HepG2 (cell line): ENCODE data around the gene SYT8. TPM values are rescaled to one million over a fixed set of nuclear protein-coding genes. Genes with fewer than 3 reads are reported as not detected.

Experiments used
- BHLHE40 ChIP-seq: IDR thresholded peaks from 2 replicates; pipeline ENCODE4 v1.6.1; 2011; ENCODE audit warnings: low read length, improper control_type of control experiment
- CENPBD1 ChIP-seq: sonication (generic); formaldehyde crosslinking; IDR thresholded peaks from 2 replicates; pipeline ENCODE4 v1.8.0; 2022; ENCODE audit warnings: missing genetic modification reagents, low read depth, mild to moderate bottlenecking, borderline replicate concordance
- DMAP1 ChIP-seq: IDR thresholded peaks from 2 replicates; pipeline ENCODE4 v1.6.1; 2016
- FOXK1 ChIP-seq: sonication (generic); formaldehyde crosslinking; IDR thresholded peaks from 2 replicates; pipeline ENCODE4 v1.4.0; 2020; ENCODE audit warnings: low read depth, missing genetic modification reagents, borderline replicate concordance
- HNRNPH1 ChIP-seq: fragments of 200-400 bp; formaldehyde crosslinking; optimal IDR thresholded peaks from 2 replicates; pipeline ENCODE3; 2017; ENCODE audit warnings: mild to moderate bottlenecking, low read depth, low read length
- HOXA3 ChIP-seq: sonication (generic); formaldehyde crosslinking; IDR thresholded peaks from 2 replicates; pipeline ENCODE4 v1.5.0; 2020; ENCODE audit warnings: missing genetic modification reagents
- ISX ChIP-seq: sonication (generic); formaldehyde crosslinking; conservative IDR thresholded peaks from 2 replicates; pipeline ENCODE4 v1.5.0; 2020; ENCODE audit warnings: missing genetic modification reagents
- KLF16 ChIP-seq, 2 experiments: sonication (generic) in 1 of 2; formaldehyde crosslinking in 1 of 2; IDR thresholded peaks; 2 replicates each; pipeline versions ENCODE4 v1.6.1 to v1.8.0; 2016 to 2023; ENCODE audit warnings: missing genetic modification reagents in 2 of 2, missing compliant biosample characterization in 1 of 2
- NCOR1 ChIP-seq: fragments of 200-600 bp; sonication (generic); IDR thresholded peaks from 2 replicates; pipeline ENCODE4 v1.7.0; 2017; ENCODE audit warnings: antibody characterized with exemption, low read length, borderline replicate concordance
- PRPF4 ChIP-seq: fragments of 200-400 bp; formaldehyde crosslinking; IDR thresholded peaks from 2 replicates; pipeline ENCODE4 v1.6.1; 2016; ENCODE audit warnings: low read length, low read depth; ENCODE audit not compliant: poor library complexity, severe bottlenecking
- RFXANK ChIP-seq: IDR thresholded peaks from 2 replicates; pipeline ENCODE4 v1.6.1; 2016
- RNF219 ChIP-seq: sonication (generic); formaldehyde crosslinking; IDR thresholded peaks from 2 replicates; pipeline ENCODE4 v1.5.0; 2020; ENCODE audit warnings: mild to moderate bottlenecking, missing genetic modification reagents
- SATB2 ChIP-seq: sonication (generic); formaldehyde crosslinking; IDR thresholded peaks from 2 replicates; pipeline ENCODE4 v1.5.0; 2020; ENCODE audit warnings: missing genetic modification reagents
- SIX1 ChIP-seq: sonication (generic); formaldehyde crosslinking; IDR thresholded peaks from 2 replicates; pipeline ENCODE4 v1.4.0; 2020; ENCODE audit warnings: missing genetic modification reagents, borderline replicate concordance
- SRSF1 ChIP-seq: fragments of 200-400 bp; formaldehyde crosslinking; optimal IDR thresholded peaks from 2 replicates; pipeline ENCODE3; 2017; ENCODE audit warnings: mild to moderate bottlenecking, low read depth, low read length, moderate library complexity
- SRY ChIP-seq: sonication (generic); formaldehyde crosslinking; IDR thresholded peaks from 2 replicates; pipeline ENCODE4 v1.8.0; 2022; ENCODE audit warnings: mild to moderate bottlenecking, missing genetic modification reagents
- U2AF1 ChIP-seq: fragments of 200-400 bp; formaldehyde crosslinking; optimal IDR thresholded peaks from 2 replicates; pipeline ENCODE3; 2017; ENCODE audit warnings: mild to moderate bottlenecking, low read depth, low read length
- XRCC5 ChIP-seq: fragments of 200-400 bp; formaldehyde crosslinking; optimal IDR thresholded peaks from 2 replicates; pipeline ENCODE3; 2017; ENCODE audit warnings: mild to moderate bottlenecking, low read length
- ZFP90 ChIP-seq: sonication (generic); formaldehyde crosslinking; IDR thresholded peaks from 2 replicates; pipeline ENCODE4 v1.8.0; 2022; ENCODE audit warnings: missing genetic modification reagents, mild to moderate bottlenecking, inconsistent platforms, borderline replicate concordance
- ZNF550 ChIP-seq: sonication (generic); formaldehyde crosslinking; IDR thresholded peaks from 2 replicates; pipeline ENCODE4 v1.4.0; 2020; ENCODE audit warnings: mild to moderate bottlenecking, missing genetic modification reagents, borderline replicate concordance
- ZNF562 ChIP-seq: sonication (generic); formaldehyde crosslinking; IDR thresholded peaks from 2 replicates; pipeline ENCODE4 v1.8.0; 2022; ENCODE audit warnings: missing genetic modification reagents, borderline replicate concordance
- ZNF567 ChIP-seq: sonication (generic); formaldehyde crosslinking; IDR thresholded peaks from 2 replicates; pipeline ENCODE4 v1.8.1; 2023; ENCODE audit warnings: mild to moderate bottlenecking, missing genetic modification reagents, borderline replicate concordance
- ZNF660 ChIP-seq: sonication (generic); formaldehyde crosslinking; IDR thresholded peaks from 2 replicates; pipeline ENCODE4 v1.5.1; 2020; ENCODE audit warnings: mild to moderate bottlenecking, low read depth, missing genetic modification reagents, borderline replicate concordance
- polyA plus RNA-seq, 8 experiments: library from polyadenylated mRNA; depleted of rRNA in 3 of 8; stranded (reverse) in 7 of 8; unstranded in 1 of 8; fragments of >200 nt; fragmentation: Illumina TruSeq in 4 of 8; extraction: Trizol in 4 of 8; gene quantifications; 2 replicates each; pipeline versions ENCODE4 v1.2.1 to v1.2.3, GENCODE V29; 2011 to 2016; ENCODE audit warnings: low read depth in 4 of 8, missing spikeins in 1 of 8, mixed read lengths in 1 of 8; ENCODE audit not compliant: insufficient read depth in 1 of 8
- total RNA-seq, 5 experiments: library from RNA; depleted of rRNA; stranded (reverse); fragments of >200 nt; fragmentation: Illumina TruSeq; extraction: Trizol; gene quantifications; 2 replicates each; pipeline ENCODE4 v1.2.3, GENCODE V29; 2016; ENCODE audit warnings: low read depth in 1 of 5
- TF ChIP-seq, protein P1 (sequence below): sonication (generic); formaldehyde crosslinking; conservative IDR thresholded peaks from 2 replicates; pipeline ENCODE4 v1.5.0; 2020; ENCODE audit warnings: missing genetic modification reagents
- TF ChIP-seq, protein P2 (sequence below): sonication (generic); formaldehyde crosslinking; IDR thresholded peaks from 2 replicates; pipeline ENCODE4 v1.9.0; 2021; ENCODE audit warnings: missing genetic modification reagents, mild to moderate bottlenecking, borderline replicate concordance

SYT8 gene
- total and polyA plus RNA-seq, 2 of the 13 experiments (the other 11 are each of a cell fraction or from before 2014, with no cell fraction given): 0.60 to 2.3 TPM

GRCh38 chr11:1830322-1831223, 4.2 kb upstream of the SYT8 start (continued):
- TF ChIP-seq FOXK1 (no peak), KLF16 (CRISPR knock-in tag; IDR thresholded peaks at IDR 0.05) (peak in 1 of 2 experiments; percentile 25; a peak in 1 of 4 replicates), ZFP90 (CRISPR knock-in tag) (no peak), RNF219 (CRISPR knock-in tag) (no peak), ISX (CRISPR knock-in tag) (no peak), BHLHE40 (no peak), ZNF660 (CRISPR knock-in tag) (no peak), ZNF567 (CRISPR knock-in tag) (no peak), ZNF562 (CRISPR knock-in tag) (no peak), HOXA3 (CRISPR knock-in tag) (peak; percentile 73; the same call in 1 of the 2 replicates), SATB2 (0 out of 2 replicates have a peak, but pooled peaks have one; percentile 24), NCOR1 (no peak), SRSF1 (no peak), SRY (CRISPR knock-in tag) (peak; percentile 72; the same call in 1 of the 2 replicates), PRPF4 (no peak), ZNF550 (CRISPR knock-in tag) (no peak), RFXANK (CRISPR knock-in tag) (no peak), XRCC5 (peak; percentile 57), SIX1 (CRISPR knock-in tag) (no peak), U2AF1 (no peak), DMAP1 (CRISPR knock-in tag) (peak; percentile 59; the same call in 1 of the 2 replicates), CENPBD1 (CRISPR knock-in tag) (no peak), HNRNPH1 (no peak)
- TF ChIP-seq, protein P1, sequence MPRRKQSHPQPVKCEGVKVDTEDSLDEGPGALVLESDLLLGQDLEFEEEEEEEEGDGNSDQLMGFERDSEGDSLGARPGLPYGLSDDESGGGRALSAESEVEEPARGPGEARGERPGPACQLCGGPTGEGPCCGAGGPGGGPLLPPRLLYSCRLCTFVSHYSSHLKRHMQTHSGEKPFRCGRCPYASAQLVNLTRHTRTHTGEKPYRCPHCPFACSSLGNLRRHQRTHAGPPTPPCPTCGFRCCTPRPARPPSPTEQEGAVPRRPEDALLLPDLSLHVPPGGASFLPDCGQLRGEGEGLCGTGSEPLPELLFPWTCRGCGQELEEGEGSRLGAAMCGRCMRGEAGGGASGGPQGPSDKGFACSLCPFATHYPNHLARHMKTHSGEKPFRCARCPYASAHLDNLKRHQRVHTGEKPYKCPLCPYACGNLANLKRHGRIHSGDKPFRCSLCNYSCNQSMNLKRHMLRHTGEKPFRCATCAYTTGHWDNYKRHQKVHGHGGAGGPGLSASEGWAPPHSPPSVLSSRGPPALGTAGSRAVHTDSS (CRISPR knock-in tag): no peak; the same call in 1 of the 2 replicates
- TF ChIP-seq, protein P2, sequence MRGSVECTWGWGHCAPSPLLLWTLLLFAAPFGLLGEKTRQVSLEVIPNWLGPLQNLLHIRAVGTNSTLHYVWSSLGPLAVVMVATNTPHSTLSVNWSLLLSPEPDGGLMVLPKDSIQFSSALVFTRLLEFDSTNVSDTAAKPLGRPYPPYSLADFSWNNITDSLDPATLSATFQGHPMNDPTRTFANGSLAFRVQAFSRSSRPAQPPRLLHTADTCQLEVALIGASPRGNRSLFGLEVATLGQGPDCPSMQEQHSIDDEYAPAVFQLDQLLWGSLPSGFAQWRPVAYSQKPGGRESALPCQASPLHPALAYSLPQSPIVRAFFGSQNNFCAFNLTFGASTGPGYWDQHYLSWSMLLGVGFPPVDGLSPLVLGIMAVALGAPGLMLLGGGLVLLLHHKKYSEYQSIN (CRISPR knock-in tag): no peak
